ENCODE results near the gene FLRT2.

FLRT2 gene

DNA sequence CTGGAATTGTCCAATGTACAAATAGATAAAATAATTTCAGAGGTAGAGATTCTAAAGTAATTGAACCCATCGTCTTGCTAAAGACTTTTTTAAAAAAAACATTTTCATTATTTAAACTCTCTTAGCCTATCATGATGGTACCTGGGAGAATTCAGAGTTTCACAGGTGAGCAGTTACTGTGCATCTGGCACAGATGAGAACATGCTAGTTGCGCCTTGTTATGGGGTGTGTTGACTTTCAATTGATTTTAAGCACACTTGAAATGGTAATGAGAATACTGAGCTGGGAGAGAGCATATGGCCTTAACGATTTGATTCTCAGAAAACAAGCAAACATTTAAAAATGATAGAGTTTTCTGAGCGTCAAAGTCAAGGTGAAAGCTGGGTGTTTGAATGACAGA, 66.6 kb downstream of the FLRT2 start:
- no peak for DNase-seq (ENCODE audit: low read depth in 2 of 2)

GRCh38 chr14:85597701-85598100, 67.8 kb downstream of the FLRT2 start:
- DNase-seq (ENCODE audit: low read depth in 2 of 2): no peak

DNA sequence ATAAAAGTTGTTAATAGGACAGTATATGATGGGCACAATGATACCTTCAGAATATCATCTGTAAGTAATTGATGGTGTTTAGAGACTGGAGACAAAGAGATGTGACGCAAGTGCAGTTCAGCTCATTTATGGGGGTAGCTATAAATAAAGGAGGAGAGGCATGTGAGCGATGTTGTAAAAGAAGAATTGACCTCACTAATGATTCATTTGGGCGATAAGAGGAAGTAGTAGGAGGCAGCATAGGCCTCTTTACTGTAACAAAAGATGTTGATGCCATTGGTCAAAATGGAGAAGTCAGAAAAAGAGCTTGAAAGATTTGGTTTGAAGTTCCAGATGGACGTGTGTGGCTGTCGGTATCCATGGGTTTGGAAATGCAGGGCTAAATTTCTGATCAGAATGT, 70.0 kb downstream of the FLRT2 start:
- no peak for DNase-seq (ENCODE audit: low read depth in 2 of 2)

GRCh38 chr14:85601246-85601645, 71.3 kb downstream of the FLRT2 start:
- no peak for DNase-seq (ENCODE audit: low read depth in 2 of 2)

DNA sequence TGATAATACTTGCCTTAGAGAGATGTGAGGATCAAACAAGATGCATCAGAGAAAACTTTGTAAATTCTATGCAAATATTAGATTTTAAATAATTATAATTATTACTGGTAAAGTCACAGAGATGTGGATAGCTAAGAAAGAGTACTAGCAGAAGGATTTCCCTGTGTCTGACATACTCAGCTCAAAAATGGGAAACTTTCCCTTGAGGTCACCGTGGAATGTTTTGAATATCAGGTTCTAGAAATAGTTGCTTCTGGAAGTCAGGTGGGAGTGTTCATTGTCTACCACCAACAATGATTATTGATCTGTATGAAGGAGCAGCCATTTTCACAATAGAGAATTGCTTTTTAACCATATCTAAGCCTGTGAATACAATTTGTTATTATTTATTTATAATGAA, 71.7 kb downstream of the FLRT2 start:
- DNase-seq (ENCODE audit: low read depth in 2 of 2): no peak

- DNase-seq (ENCODE audit: low read depth in 2 of 2): no peak
Observed at GRCh38 chr14:85602345-85602744, 72.4 kb downstream of the FLRT2 start.

DNA sequence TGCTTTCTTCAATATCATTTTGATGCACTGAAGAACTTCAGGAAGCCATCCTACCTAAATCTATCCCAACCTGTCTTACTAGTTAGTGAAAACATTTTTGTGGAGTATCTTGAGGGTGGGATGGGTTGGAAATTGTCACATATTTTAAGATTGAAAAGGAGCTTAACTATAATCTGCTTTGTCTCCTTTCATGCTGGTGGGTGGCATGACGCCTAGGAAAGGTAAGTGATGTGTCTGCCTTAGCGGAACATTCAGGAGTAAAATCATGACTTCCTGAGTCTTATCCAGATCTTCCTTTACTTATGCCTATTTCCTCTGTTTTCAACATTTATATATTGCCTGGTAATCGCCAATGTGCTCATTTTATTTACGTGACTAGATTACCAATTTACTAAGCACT, 74.1 kb downstream of the FLRT2 start:
- no peak for DNase-seq (ENCODE audit: low read depth in 2 of 2)

GRCh38 chr14:85604714-85605113, 74.8 kb downstream of the FLRT2 start:
- DNase-seq (ENCODE audit: low read depth in 2 of 2): no peak

- no peak for DNase-seq (ENCODE audit: low read depth in 2 of 2)
Observed at GRCh38 chr14:85607651-85608081, 77.7 kb downstream of the FLRT2 start.

- no peak for DNase-seq (ENCODE audit: low read depth in 2 of 2)
Observed at GRCh38 chr14:85613496-85613895, 83.6 kb downstream of the FLRT2 start.

DNA sequence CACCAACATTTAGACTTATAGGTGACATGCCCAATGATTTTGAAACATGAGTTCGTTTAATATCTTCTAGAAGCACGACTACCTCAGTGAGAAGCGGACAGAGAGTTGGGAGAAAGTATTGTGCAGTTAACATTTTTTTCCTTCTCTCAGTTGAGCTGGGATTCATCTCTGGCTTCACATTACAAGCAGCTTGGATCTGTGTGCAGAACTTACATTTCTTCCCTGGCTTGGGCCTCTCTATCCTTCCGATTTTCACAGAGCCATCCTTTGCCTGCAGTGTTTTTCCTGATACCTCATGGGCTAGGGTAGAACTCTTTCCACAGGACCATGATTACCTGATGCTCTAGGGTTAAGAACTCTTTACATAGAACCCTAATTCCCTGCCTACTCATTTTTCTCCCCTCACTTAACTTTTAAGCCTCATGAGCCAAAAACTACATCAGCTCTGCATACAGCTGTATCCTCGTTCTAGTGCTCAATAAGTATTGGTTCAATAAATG, 86.5 kb downstream of the FLRT2 start:
- no peak for DNase-seq (ENCODE audit: low read depth in 2 of 2)

DNA sequence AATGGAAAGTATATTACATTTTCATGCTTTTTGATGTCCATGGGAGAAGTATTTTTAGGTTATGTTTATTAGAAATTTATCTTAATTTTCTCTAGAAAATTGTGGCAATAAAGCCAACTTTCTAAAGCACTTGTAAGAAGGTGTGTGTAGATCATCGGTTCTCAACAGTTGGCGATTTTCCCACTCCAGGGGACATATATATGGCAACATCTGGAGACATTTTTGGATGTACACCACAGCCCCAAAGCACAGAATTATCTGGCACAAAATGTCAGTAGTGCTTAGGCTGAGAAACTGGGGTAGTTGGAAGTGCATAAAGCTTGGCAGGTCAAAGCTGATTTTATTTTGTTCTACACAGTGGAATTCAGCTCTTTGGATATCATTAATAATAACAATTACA, 86.9 kb downstream of the FLRT2 start:
- no peak for DNase-seq (ENCODE audit: low read depth in 2 of 2)

DNA sequence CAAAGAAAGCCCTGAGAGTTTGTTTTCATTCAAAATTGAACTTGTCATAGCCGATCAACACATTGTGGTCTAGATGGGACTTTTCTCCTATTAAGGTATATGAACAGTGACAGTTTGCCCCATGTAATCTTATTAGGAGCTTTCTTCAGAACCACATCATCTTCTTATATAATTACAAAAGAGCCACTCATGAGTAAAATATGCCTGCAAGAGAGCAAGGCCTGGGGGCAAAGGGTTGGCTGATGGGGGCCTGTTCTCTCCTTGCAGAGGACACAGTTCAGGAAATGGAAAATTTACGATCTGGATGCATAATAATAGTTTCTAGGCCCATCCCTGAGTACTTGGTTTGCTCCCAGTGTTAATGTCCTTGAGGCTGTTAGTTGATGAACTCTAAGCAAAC, 87.8 kb downstream of the FLRT2 start:
- no peak for DNase-seq (ENCODE audit: low read depth in 2 of 2)

- DNase-seq (ENCODE audit: low read depth in 2 of 2): no peak
Observed at GRCh38 chr14:85618390-85618789, 88.4 kb downstream of the FLRT2 start.

DNA sequence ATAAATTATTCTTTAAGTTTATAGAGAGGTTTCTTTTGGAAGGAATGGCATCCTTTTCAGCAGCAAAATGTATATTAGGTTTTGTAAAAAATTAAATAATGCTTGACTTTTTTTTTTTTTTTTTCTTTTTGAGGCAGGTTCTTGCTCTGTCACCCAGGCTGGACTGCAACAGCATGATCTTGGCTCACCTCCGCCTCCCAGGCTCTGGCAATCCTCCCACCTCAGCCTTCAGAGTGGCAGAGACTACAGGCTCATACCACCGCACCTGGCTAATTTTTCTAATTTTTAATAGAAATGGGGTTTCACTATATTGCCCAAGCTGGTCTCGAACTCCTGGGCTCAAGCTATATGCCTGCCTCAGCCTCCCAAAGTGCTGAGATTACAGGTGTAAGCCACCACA, 89.0 kb downstream of the FLRT2 start:
- no peak for DNase-seq (ENCODE audit: low read depth in 2 of 2)

DNA sequence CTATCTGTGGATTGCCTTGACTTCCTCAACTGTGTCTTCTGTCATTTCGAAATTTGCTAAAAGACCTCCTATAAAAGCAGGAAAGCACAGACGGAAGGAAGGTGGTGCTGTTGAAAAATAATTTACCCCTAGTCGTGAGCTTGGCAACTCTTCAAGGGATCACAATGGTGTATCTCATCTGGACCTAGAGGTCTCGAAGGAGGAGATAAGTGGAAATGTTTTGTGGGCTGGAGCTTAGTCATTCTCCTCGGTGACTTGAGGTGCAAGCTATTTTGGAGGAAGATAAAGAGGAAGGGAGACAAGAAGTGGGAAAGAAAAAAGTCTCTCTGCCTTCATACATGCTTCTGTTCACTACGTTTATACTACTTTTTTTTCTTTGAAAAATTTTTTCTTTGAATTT, 89.9 kb downstream of the FLRT2 start:
- DNase-seq (ENCODE audit: low read depth in 2 of 2): no peak

GRCh38 chr14:85620947-85621346, 91.0 kb downstream of the FLRT2 start:
- no peak for DNase-seq (ENCODE audit: low read depth in 2 of 2)

DNA sequence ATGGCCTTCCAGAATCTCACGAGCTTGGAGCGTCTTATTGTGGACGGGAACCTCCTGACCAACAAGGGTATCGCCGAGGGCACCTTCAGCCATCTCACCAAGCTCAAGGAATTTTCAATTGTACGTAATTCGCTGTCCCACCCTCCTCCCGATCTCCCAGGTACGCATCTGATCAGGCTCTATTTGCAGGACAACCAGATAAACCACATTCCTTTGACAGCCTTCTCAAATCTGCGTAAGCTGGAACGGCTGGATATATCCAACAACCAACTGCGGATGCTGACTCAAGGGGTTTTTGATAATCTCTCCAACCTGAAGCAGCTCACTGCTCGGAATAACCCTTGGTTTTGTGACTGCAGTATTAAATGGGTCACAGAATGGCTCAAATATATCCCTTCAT, 92.2 kb downstream of the FLRT2 start:
- DNase-seq (ENCODE audit: low read depth in 2 of 2): no peak

DNA sequence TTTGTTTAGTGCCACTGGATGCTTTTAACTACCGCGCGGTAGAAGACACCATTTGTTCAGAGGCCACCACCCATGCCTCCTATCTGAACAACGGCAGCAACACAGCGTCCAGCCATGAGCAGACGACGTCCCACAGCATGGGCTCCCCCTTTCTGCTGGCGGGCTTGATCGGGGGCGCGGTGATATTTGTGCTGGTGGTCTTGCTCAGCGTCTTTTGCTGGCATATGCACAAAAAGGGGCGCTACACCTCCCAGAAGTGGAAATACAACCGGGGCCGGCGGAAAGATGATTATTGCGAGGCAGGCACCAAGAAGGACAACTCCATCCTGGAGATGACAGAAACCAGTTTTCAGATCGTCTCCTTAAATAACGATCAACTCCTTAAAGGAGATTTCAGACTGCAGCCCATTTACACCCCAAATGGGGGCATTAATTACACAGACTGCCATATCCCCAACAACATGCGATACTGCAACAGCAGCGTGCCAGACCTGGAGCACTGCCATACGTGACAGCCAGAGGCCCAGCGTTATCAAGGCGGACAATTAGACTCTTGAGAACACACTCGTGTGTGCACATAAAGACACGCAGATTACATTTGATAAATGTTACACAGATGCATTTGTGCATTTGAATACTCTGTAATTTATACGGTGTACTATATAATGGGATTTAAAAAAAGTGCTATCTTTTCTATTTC, 93.2 kb downstream of the FLRT2 start:
- DNase-seq (ENCODE audit: low read depth in 2 of 2): no peak

GRCh38 chr14:85625925-85626585, 96.1 kb downstream of the FLRT2 start:
- no peak for DNase-seq (ENCODE audit: low read depth in 2 of 2)

- no peak for DNase-seq (ENCODE audit: low read depth in 2 of 2)
Observed at GRCh38 chr14:85634205-85634604, 104.3 kb downstream of the FLRT2 start.

GRCh38 chr14:85644211-85644610, 114.3 kb downstream of the FLRT2 start:
- DNase-seq (ENCODE audit: low read depth in 2 of 2): no peak

DNA sequence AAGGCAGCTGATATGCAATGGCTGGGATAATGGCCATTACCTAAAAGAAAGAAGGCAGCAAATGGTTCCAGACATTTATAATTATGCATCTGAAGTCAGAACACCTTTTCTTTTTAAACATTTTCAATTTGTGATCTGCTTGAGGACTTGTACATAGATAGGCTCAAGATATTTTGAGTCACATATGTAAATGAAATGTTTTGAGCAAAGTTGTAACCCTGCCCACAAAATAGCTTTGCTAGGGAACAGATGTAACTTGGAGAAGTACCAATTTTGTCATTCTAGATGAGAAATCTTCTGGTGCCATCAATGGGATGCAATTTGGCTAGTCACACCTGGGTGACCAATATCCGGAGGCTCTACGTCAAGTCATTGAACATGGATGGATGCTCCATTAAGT, 123.1 kb downstream of the FLRT2 start:
- no peak for DNase-seq (ENCODE audit: low read depth in 2 of 2)
